K562 (cell line): ENCODE results near the gene ARHGEF4. TPM values are rescaled to one million over a fixed set of nuclear protein-coding genes. Genes with fewer than 3 reads are reported as not detected.

Experiments used
- ATAC-seq: fragments of 200-7000 bp; cut with Tn5 transposase; 3 replicates; pipeline ENCODE4 v1.9.1; 2020; ENCODE audit warnings: moderate library complexity
- BruUV-seq: library from RNA; stranded (reverse); fragments of 400-500 nt; replicated peaks from 2 replicates; lab custom pipeline; 2021; lab: Mats Ljungman, UMichigan
- CTCF ChIA-PET: fragments of 300-600 bp; formaldehyde crosslinking; extraction: SDS; loops from one replicate; lab custom pipeline; 2021; ENCODE audit warnings: low intra/inter-chr PET ratio; lab: Yijun Ruan, JAX
- POLR2A ChIA-PET: fragments of 300-600, 350-650 bp; sonication (Branson Sonifier 250); formaldehyde crosslinking; extraction: SDS; loops from one replicate; lab custom pipeline; 2021; ENCODE audit warnings: antibody characterized with exemption, inconsistent platforms; lab: Yijun Ruan, JAX
- DNase-seq, 4 experiments: peaks; one replicate each; pipeline versions ENCODE4 v3.0.0 to v3.0.0-alpha.2; 2011 to 2018; ENCODE audit warnings: low spot score in 3 of 4, mixed read lengths in 3 of 4; ENCODE audit errors: extremely low read depth in 1 of 4
- FAIRE-seq: peaks from 2 replicates; lab custom pipeline; 2011; peaks lifted over from hg19 to GRCh38; lab: Jason Lieb, UNC
- H2AFZ ChIP-seq: 2 replicates; pipeline ENCODE4 v1.6.0; 2011; ENCODE audit warnings: low read depth, low read length, control low read depth, inconsistent platforms
- H3K27ac ChIP-seq: fragments of 200-600 bp; 3 replicates; pipeline ENCODE4 v1.8.0; 2011; ENCODE audit warnings: low read depth, mild to moderate bottlenecking, control low read depth, inconsistent platforms, low read length, moderate library complexity, mixed read lengths; ENCODE audit errors: extremely low read depth
- H3K27me3 ChIP-seq, 2 experiments: fragments of 300-600 bp in 1 of 2; 2 replicates in 1 of 2; 3 replicates in 1 of 2; pipeline versions ENCODE4 v1.6.0 to v1.8.0; 2011; ENCODE audit warnings: inconsistent platforms in 2 of 2, low read length in 2 of 2, mild to moderate bottlenecking in 1 of 2, mixed read lengths in 1 of 2, moderate library complexity in 1 of 2; ENCODE audit not compliant: control insufficient read depth in 2 of 2, insufficient read depth in 2 of 2
- H3K36me3 ChIP-seq: fragments of 300-600 bp; 3 replicates; pipeline ENCODE4 v1.8.0; 2011; ENCODE audit warnings: mild to moderate bottlenecking, low read length, inconsistent platforms; ENCODE audit not compliant: control insufficient read depth, insufficient read depth
- H3K4me1 ChIP-seq, 2 experiments: fragments of 200-600 bp in 1 of 2; replicated peaks in 1 of 2; 2 replicates in 1 of 2; 3 replicates in 1 of 2; pipeline versions ENCODE4 v1.5.1 to v1.8.0; 2011; ENCODE audit warnings: inconsistent platforms in 2 of 2, low read length in 2 of 2, mild to moderate bottlenecking in 1 of 2, mixed read lengths in 1 of 2, moderate library complexity in 1 of 2; ENCODE audit not compliant: control insufficient read depth in 2 of 2, insufficient read depth in 2 of 2
- H3K4me2 ChIP-seq: 2 replicates; pipeline ENCODE4 v1.6.1; 2011; ENCODE audit warnings: low read length, control low read depth, inconsistent platforms, mixed read lengths; ENCODE audit not compliant: insufficient read depth
- H3K4me3 ChIP-seq: fragments of 200-600 bp; sonication (generic), shearing (Covaris generic); 2 replicates; pipeline ENCODE4 v1.5.1; 2016; ENCODE audit warnings: control low read depth, inconsistent platforms
- H3K79me2 ChIP-seq: fragments of 200-600 bp; 3 replicates; pipeline ENCODE4 v1.8.0; 2011; ENCODE audit warnings: low read length, inconsistent platforms; ENCODE audit not compliant: control insufficient read depth, insufficient read depth
- H3K9ac ChIP-seq, 2 experiments: 2 replicates each; pipeline versions ENCODE4 v1.6.0 to v1.6.1; 2011; ENCODE audit warnings: low read depth in 2 of 2, low read length in 2 of 2, control low read depth in 1 of 2, inconsistent platforms in 1 of 2, mild to moderate bottlenecking in 1 of 2, mixed read lengths in 1 of 2; ENCODE audit not compliant: insufficient read depth in 1 of 2
- H3K9me1 ChIP-seq: one replicate; pipeline ENCODE4 v1.6.0; 2011; ENCODE audit warnings: inconsistent platforms, mild to moderate bottlenecking, low read length, moderate library complexity; ENCODE audit not compliant: control insufficient read depth, insufficient read depth
- H3K9me3 ChIP-seq: replicated peaks from 2 replicates; pipeline ENCODE4 v1.5.1; 2011; ENCODE audit warnings: low read depth, low read length, inconsistent platforms; ENCODE audit not compliant: control insufficient read depth, insufficient read depth
- H4K20me1 ChIP-seq: replicated peaks from 2 replicates; pipeline ENCODE4 v1.6.1; 2011; ENCODE audit warnings: low read length, inconsistent platforms, mixed read lengths; ENCODE audit not compliant: control insufficient read depth, insufficient read depth
- ASH1L ChIP-seq: fragments of 450-650 bp; IDR thresholded peaks from 2 replicates; pipeline ENCODE4 v1.6.1; 2018; ENCODE audit warnings: borderline replicate concordance, mild to moderate bottlenecking, low read depth; ENCODE audit not compliant: partially characterized antibody
- GATAD2A ChIP-seq: fragments of 450-650 bp; IDR thresholded peaks from 2 replicates; pipeline ENCODE4 v1.6.1; 2017
- NELFE ChIP-seq: IDR thresholded peaks from 2 replicates; pipeline ENCODE4 v1.6.1; 2011; ENCODE audit warnings: mild to moderate bottlenecking; ENCODE audit not compliant: insufficient read depth, insufficient read length
- SRSF9 ChIP-seq: fragments of 200-400 bp; formaldehyde crosslinking; IDR thresholded peaks from 2 replicates; pipeline ENCODE4 v1.6.1; 2017; ENCODE audit warnings: low read depth, low read length, borderline replicate concordance
- TRIM28 ChIP-seq: fragments of 450-650 bp; IDR thresholded peaks from 2 replicates; pipeline ENCODE4 v1.6.1; 2017
- ZNF384 ChIP-seq: IDR thresholded peaks from 2 replicates; pipeline ENCODE4 v1.6.1; 2012; ENCODE audit warnings: low read depth, low read length, improper control_type of control experiment
- WGBS: fragments of 100-300 bp; shearing (Covaris generic); methylation state at CpG from one replicate; pipeline ENCODE4 v1.1.6; 2016; ENCODE audit warnings: low coverage, mixed read lengths; ENCODE audit not compliant: insufficient coverage; ENCODE audit errors: missing lambda C conversion rate; 5-methylcytosine and 5-hydroxymethylcytosine counted together
- in situ Hi-C: fragments of 300-500 bp; cut with MboI; formaldehyde crosslinking; loops from 4 replicates; pipeline ENCODE4 v1.15.0; 2018; ENCODE audit warnings: inconsistent platforms, mixed read lengths
- intact Hi-C: fragments of 100-400 bp; cut with micrococcal nuclease; formaldehyde crosslinking; loops from 2 replicates; pipeline ENCODE4 v1.14.2; 2022
- polyA plus RNA-seq, 8 experiments: library from polyadenylated mRNA; depleted of rRNA in 4 of 8; stranded (reverse) in 5 of 8; unstranded in 3 of 8; fragments of >200 nt; fragmentation: Nextera tagmentation in 2 of 8; fragmentation: Illumina TruSeq in 1 of 8; extraction: Ambion mirVana in 2 of 8; extraction: Trizol in 1 of 8; gene quantifications; 2 replicates each; pipeline versions ENCODE4 v1.2.1 to v1.2.3, GENCODE V29; 2011 to 2014; ENCODE audit warnings: inconsistent platforms in 1 of 8, missing spikeins in 1 of 8
- total RNA-seq, 7 experiments: library from RNA; depleted of rRNA in 6 of 7; stranded (reverse); fragments of >200 nt in 6 of 7; fragmentation: Illumina TruSeq in 2 of 7; extraction: Trizol in 2 of 7; gene quantifications; 2 replicates each; pipeline versions ENCODE4 v1.2.1 to v1.2.3, GENCODE V29; 2011 to 2021; ENCODE audit warnings: low replicate concordance in 1 of 7
- TF ChIP-seq, protein P1 (sequence below): fragments of 450-650 bp; IDR thresholded peaks from 2 replicates; pipeline ENCODE4 v1.6.1; 2016; ENCODE audit warnings: mild to moderate bottlenecking, moderate library complexity
- TF ChIP-seq, protein P2 (sequence below): sonication (generic); formaldehyde crosslinking; IDR thresholded peaks from 2 replicates; pipeline ENCODE4 v1.5.0; 2020; ENCODE audit warnings: missing genetic modification reagents
- TF ChIP-seq, protein P3 (sequence below), 3 experiments: IDR thresholded peaks in 2 of 3; conservative IDR thresholded peaks in 1 of 3; 2 replicates each; pipeline ENCODE4 v1.5.1; 2011 to 2012; ENCODE audit warnings: low read length in 3 of 3, mild to moderate bottlenecking in 3 of 3, control low read depth in 2 of 3, improper control_type of control experiment in 1 of 3, inconsistent platforms in 1 of 3, low read depth in 1 of 3, mixed read lengths in 1 of 3, moderate library complexity in 1 of 3; ENCODE audit not compliant: insufficient read depth in 2 of 3

Gene ARHGEF4
- total and polyA plus RNA-seq, 9 of the 15 experiments (the other 6 are each of a cell fraction or from before 2014, with no cell fraction given): not detected

GRCh38 chr2:130891966-130892365 is 55.3 kb downstream of the ARHGEF4 start:
- FAIRE-seq (no peak), ATAC-seq (no peak), DNase-seq (no peak)
- 13% methylated on average over 4 of the region's 4 CpGs for WGBS
- no peaks in the 10 kb centered on the region for H3K79me2 ChIP-seq
- no peaks in the 10 kb centered on the region for H4K20me1 ChIP-seq
- POLR2A ChIA-PET: interaction anchor here (1.4 kb wide), 1 partner anchor 12 kb away, joined by 3 read pairs; no protein-coding TSS in a partner anchor
- H3K27ac ChIP-seq: no peak overlapping the region
- H3K9me3 ChIP-seq: no peaks in the 10 kb centered on the region
- no peak overlapping the region for H2AFZ ChIP-seq
- H3K27me3 ChIP-seq: peaks cover 14 to 48% of the 10 kb centered on the region in 2 experiments; a peak in 3 of 5 replicates
- H3K9ac ChIP-seq: no peak overlapping the region
- no peaks in the 10 kb centered on the region for H3K9me1 ChIP-seq
- BruUV-seq: no TSS peak
- no peak overlapping the region for H3K4me2 ChIP-seq
- H3K4me1 ChIP-seq: no peaks in the 10 kb centered on the region
- intact Hi-C loops (no loop called here), in situ Hi-C loops (no loop called here)
- H3K4me3 ChIP-seq: no peak overlapping the region
- CTCF ChIA-PET: no interaction called here
- no peaks in the 10 kb centered on the region for H3K36me3 ChIP-seq
- TF ChIP-seq, protein P1, sequence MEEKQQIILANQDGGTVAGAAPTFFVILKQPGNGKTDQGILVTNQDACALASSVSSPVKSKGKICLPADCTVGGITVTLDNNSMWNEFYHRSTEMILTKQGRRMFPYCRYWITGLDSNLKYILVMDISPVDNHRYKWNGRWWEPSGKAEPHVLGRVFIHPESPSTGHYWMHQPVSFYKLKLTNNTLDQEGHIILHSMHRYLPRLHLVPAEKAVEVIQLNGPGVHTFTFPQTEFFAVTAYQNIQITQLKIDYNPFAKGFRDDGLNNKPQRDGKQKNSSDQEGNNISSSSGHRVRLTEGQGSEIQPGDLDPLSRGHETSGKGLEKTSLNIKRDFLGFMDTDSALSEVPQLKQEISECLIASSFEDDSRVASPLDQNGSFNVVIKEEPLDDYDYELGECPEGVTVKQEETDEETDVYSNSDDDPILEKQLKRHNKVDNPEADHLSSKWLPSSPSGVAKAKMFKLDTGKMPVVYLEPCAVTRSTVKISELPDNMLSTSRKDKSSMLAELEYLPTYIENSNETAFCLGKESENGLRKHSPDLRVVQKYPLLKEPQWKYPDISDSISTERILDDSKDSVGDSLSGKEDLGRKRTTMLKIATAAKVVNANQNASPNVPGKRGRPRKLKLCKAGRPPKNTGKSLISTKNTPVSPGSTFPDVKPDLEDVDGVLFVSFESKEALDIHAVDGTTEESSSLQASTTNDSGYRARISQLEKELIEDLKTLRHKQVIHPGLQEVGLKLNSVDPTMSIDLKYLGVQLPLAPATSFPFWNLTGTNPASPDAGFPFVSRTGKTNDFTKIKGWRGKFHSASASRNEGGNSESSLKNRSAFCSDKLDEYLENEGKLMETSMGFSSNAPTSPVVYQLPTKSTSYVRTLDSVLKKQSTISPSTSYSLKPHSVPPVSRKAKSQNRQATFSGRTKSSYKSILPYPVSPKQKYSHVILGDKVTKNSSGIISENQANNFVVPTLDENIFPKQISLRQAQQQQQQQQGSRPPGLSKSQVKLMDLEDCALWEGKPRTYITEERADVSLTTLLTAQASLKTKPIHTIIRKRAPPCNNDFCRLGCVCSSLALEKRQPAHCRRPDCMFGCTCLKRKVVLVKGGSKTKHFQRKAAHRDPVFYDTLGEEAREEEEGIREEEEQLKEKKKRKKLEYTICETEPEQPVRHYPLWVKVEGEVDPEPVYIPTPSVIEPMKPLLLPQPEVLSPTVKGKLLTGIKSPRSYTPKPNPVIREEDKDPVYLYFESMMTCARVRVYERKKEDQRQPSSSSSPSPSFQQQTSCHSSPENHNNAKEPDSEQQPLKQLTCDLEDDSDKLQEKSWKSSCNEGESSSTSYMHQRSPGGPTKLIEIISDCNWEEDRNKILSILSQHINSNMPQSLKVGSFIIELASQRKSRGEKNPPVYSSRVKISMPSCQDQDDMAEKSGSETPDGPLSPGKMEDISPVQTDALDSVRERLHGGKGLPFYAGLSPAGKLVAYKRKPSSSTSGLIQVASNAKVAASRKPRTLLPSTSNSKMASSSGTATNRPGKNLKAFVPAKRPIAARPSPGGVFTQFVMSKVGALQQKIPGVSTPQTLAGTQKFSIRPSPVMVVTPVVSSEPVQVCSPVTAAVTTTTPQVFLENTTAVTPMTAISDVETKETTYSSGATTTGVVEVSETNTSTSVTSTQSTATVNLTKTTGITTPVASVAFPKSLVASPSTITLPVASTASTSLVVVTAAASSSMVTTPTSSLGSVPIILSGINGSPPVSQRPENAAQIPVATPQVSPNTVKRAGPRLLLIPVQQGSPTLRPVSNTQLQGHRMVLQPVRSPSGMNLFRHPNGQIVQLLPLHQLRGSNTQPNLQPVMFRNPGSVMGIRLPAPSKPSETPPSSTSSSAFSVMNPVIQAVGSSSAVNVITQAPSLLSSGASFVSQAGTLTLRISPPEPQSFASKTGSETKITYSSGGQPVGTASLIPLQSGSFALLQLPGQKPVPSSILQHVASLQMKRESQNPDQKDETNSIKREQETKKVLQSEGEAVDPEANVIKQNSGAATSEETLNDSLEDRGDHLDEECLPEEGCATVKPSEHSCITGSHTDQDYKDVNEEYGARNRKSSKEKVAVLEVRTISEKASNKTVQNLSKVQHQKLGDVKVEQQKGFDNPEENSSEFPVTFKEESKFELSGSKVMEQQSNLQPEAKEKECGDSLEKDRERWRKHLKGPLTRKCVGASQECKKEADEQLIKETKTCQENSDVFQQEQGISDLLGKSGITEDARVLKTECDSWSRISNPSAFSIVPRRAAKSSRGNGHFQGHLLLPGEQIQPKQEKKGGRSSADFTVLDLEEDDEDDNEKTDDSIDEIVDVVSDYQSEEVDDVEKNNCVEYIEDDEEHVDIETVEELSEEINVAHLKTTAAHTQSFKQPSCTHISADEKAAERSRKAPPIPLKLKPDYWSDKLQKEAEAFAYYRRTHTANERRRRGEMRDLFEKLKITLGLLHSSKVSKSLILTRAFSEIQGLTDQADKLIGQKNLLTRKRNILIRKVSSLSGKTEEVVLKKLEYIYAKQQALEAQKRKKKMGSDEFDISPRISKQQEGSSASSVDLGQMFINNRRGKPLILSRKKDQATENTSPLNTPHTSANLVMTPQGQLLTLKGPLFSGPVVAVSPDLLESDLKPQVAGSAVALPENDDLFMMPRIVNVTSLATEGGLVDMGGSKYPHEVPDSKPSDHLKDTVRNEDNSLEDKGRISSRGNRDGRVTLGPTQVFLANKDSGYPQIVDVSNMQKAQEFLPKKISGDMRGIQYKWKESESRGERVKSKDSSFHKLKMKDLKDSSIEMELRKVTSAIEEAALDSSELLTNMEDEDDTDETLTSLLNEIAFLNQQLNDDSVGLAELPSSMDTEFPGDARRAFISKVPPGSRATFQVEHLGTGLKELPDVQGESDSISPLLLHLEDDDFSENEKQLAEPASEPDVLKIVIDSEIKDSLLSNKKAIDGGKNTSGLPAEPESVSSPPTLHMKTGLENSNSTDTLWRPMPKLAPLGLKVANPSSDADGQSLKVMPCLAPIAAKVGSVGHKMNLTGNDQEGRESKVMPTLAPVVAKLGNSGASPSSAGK: no peak
- TF ChIP-seq ZNF384: no peak
- no peak for TF ChIP-seq NELFE
- TF ChIP-seq, protein P2, sequence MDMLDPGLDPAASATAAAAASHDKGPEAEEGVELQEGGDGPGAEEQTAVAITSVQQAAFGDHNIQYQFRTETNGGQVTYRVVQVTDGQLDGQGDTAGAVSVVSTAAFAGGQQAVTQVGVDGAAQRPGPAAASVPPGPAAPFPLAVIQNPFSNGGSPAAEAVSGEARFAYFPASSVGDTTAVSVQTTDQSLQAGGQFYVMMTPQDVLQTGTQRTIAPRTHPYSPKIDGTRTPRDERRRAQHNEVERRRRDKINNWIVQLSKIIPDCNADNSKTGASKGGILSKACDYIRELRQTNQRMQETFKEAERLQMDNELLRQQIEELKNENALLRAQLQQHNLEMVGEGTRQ (CRISPR knock-in tag): no peak
- TF ChIP-seq ASH1L: no peak
- TF ChIP-seq GATAD2A: no peak
- no peak for TF ChIP-seq SRSF9
- TF ChIP-seq, protein P3, sequence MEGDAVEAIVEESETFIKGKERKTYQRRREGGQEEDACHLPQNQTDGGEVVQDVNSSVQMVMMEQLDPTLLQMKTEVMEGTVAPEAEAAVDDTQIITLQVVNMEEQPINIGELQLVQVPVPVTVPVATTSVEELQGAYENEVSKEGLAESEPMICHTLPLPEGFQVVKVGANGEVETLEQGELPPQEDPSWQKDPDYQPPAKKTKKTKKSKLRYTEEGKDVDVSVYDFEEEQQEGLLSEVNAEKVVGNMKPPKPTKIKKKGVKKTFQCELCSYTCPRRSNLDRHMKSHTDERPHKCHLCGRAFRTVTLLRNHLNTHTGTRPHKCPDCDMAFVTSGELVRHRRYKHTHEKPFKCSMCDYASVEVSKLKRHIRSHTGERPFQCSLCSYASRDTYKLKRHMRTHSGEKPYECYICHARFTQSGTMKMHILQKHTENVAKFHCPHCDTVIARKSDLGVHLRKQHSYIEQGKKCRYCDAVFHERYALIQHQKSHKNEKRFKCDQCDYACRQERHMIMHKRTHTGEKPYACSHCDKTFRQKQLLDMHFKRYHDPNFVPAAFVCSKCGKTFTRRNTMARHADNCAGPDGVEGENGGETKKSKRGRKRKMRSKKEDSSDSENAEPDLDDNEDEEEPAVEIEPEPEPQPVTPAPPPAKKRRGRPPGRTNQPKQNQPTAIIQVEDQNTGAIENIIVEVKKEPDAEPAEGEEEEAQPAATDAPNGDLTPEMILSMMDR (IDR thresholded peaks at IDR 0.05 in 2 of 3, conservative IDR thresholded peaks at IDR 0.05 in 1 of 3; ENCODE audit: insufficient read depth in 2 of 3, low read depth in 1 of 3, low read length in 3 of 3): no peak
- no peak for TF ChIP-seq TRIM28
